ENCODE measurements around the gene PPP1R13B.
A peak's percentile ranks its signal among the peaks of the same experiment; 100 is the strongest.

Gene PPP1R13B

DNA sequence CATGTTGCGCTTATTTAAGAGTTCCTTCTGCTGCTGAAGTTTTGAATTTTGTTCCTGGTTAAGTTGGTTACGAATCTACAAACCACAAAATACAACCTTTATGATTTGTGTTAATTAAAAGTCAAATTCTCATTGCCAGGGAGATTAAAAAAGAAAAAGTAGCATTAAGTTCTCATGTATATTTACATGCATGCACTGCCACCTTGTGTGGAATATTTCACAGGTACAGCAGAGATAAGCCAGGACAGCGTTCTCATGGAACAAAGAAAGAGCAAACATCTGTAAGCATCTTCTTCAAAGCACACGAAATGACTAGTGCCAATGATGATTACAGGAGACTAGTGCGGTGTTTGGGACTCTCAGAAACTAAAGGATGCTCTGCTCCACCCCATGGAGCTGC lies 97.5 kb downstream of the PPP1R13B start:
- in situ Hi-C loops (cut with HindIII; ENCODE audit: low sequenced_read_pairs) = no loop called here
- peak; percentile 16 for TF ChIP-seq CTCF (IDR thresholded peaks at IDR 0.05; ENCODE audit: low read depth, low read length, missing control alignments)
- no peak for DNase-seq (ENCODE audit: low read depth)
- H3K4me3 ChIP-seq (ENCODE audit: low read depth, low read length) = no peak overlapping the region

GRCh38 chr14:103749452-103749851 lies 97.9 kb downstream of the PPP1R13B start:
- H3K4me3 ChIP-seq (ENCODE audit: low read depth, low read length) = no peak overlapping the region
- no peak for DNase-seq (ENCODE audit: low read depth)
- no peak for TF ChIP-seq CTCF (IDR thresholded peaks at IDR 0.05; ENCODE audit: low read depth, low read length, missing control alignments)
- in situ Hi-C loops (cut with HindIII; ENCODE audit: low sequenced_read_pairs) = no loop called here

- TF ChIP-seq CTCF (IDR thresholded peaks at IDR 0.05; ENCODE audit: low read depth, low read length, missing control alignments) = no peak
- no peak for DNase-seq (ENCODE audit: low read depth)
- no peak overlapping the region for H3K4me3 ChIP-seq (ENCODE audit: low read depth, low read length)
- in situ Hi-C loops (cut with HindIII; ENCODE audit: low sequenced_read_pairs) = no loop called here
Observed at GRCh38 chr14:103748534-103748857, 98.9 kb downstream of the PPP1R13B start.

DNA sequence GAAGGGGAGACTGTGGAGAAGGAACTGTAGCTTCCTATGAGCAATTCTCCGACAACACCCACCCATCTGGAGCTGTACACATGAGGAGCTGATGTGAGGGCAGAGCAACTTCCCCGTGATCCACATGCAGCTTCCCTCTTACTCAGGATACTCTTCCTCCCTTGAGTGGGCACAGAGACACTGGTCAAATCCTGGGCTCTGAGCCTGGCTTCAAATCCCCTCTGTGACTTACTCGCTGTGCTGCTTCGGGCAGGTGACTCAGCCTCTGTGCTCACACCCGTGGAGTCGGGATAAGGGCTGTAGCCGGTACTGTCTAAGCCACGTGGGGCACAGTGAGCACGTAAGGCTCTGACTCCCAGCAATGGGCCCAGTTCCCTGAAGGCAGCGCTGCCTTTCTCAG lies 100.7 kb downstream of the PPP1R13B start:
- H3K4me3 ChIP-seq (ENCODE audit: low read depth, low read length) = no peak overlapping the region
- in situ Hi-C loops (cut with HindIII; ENCODE audit: low sequenced_read_pairs) = no loop called here
- no peak for DNase-seq (ENCODE audit: low read depth)
- TF ChIP-seq CTCF (IDR thresholded peaks at IDR 0.05; ENCODE audit: low read depth, low read length, missing control alignments) = no peak

- in situ Hi-C loops (cut with HindIII; ENCODE audit: low sequenced_read_pairs) = no loop called here
Observed at GRCh38 chr14:103745424-103745823, 102.0 kb downstream of the PPP1R13B start.

DNA sequence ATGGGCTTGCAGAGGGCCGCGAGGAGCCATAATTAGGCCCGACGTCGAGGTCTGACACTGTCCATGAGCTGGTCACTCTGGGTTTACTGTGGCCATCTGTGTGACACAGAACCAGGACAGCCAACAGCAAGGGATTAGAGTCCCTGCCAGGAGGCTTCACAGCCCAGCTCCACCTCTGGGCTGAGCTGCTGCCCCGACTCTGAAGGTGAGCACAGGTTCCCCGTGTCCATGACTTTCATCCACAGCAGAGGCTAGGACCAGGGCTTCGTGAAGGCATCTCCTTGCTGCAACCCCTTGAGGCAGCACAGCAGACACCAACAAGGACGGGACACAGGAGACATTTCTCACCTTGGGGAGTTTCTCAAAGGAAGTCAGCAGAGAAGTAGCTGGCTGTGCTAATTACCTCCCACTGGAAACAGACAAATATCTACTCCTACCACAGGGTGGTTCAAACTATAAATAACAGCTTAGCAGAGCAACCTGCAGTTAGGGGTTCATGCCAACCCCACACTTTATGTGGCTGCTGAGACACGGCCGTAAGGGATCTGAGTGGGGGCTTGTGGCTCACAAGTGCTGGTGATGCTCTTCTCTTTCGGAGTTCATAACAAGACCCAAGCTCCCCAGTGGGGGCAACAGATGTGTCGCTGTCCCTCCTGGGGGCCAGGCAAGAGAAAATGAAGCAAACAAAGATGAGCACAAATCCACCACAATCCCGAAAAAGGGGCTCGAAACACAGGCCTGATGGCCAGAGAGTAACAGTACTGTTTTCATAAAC lies 102.6 kb downstream of the PPP1R13B start:
- in situ Hi-C loops (cut with HindIII; ENCODE audit: low sequenced_read_pairs) = no loop called here
- TF ChIP-seq CTCF (IDR thresholded peaks at IDR 0.05; ENCODE audit: low read depth, low read length, missing control alignments) = no peak
- DNase-seq (ENCODE audit: low read depth) = no peak
- no peak overlapping the region for H3K4me3 ChIP-seq (ENCODE audit: low read depth, low read length)

More at GRCh38 chr14:103745424-103745823, 102.0 kb downstream of the PPP1R13B start:
- DNase-seq (ENCODE audit: low read depth) = no peak
- H3K4me3 ChIP-seq (ENCODE audit: low read depth, low read length) = no peak overlapping the region
- TF ChIP-seq CTCF (IDR thresholded peaks at IDR 0.05; ENCODE audit: low read depth, low read length, missing control alignments) = no peak
